Gastrocnemius medialis (tissue), 4 donors: ENCODE results near the gene ZC3H18. TPM values are rescaled to one million over a fixed set of nuclear protein-coding genes. Genes with fewer than 3 reads are reported as not detected.
A peak's percentile ranks its signal among the peaks of the same experiment; 100 is the strongest.

Experiments used
- ATAC-seq, 2 donors: fragments of 150-250 bp; one replicate each; pipeline ENCODE4 v1.9.1; 2016
- DNase-seq, 2 donors: peaks; one replicate each; pipeline ENCODE4 v3.0.0-alpha.2; 2019
- H3K27ac ChIP-seq, 4 donors: fragments of 200-600 bp; sonication (generic); 1 replicate in 1 of 4; 2 replicates in 3 of 4; pipeline ENCODE4 v1.5.1; 2016 to 2018; ENCODE audit warnings: mild to moderate bottlenecking in 2 of 4, moderate library complexity in 1 of 4
- H3K27me3 ChIP-seq, 3 donors: fragments of 200-600 bp; sonication (generic) in 2 of 3; 1 replicate in 1 of 3; 2 replicates in 2 of 3; pipeline versions ENCODE4 v1.5.1 to v1.6.0; 2016 to 2019; ENCODE audit warnings: mild to moderate bottlenecking in 1 of 3, moderate library complexity in 1 of 3
- H3K36me3 ChIP-seq, 2 donors: fragments of 200-600 bp; sonication (generic) in 1 of 2; one replicate each; pipeline ENCODE4 v1.5.1; 2017 to 2018
- H3K4me1 ChIP-seq, 2 donors: fragments of 200-600 bp; sonication (generic) in 1 of 2; one replicate each; pipeline ENCODE4 v1.5.1; 2016 to 2017; ENCODE audit warnings: mild to moderate bottlenecking in 2 of 2
- H3K4me3 ChIP-seq, 4 donors: fragments of 200-600 bp; sonication (generic) in 3 of 4; 1 replicate in 1 of 4; 2 replicates in 3 of 4; pipeline ENCODE4 v1.5.1; 2016 to 2019; ENCODE audit warnings: mild to moderate bottlenecking in 2 of 4
- H3K9me3 ChIP-seq, 3 donors: fragments of 200-600 bp; sonication (generic) in 2 of 3; 1 replicate in 1 of 3; 2 replicates in 2 of 3; pipeline ENCODE4 v1.5.1; 2016 to 2019
- CTCF ChIP-seq, 5 experiments: fragments of 450-650 bp in 3 of 5; fragments of 200-600 bp in 2 of 5; sonication (generic) in 2 of 5; IDR thresholded peaks in 4 of 5; conservative IDR thresholded peaks in 1 of 5; 1 replicate in 4 of 5; 2 replicates in 1 of 5; pipeline ENCODE4 v1.5.1; 2016 to 2019; ENCODE audit warnings: antibody characterized with exemption in 5 of 5, mild to moderate bottlenecking in 3 of 5, moderate library complexity in 3 of 5
- POLR2A ChIP-seq, 2 donors: fragments of 450-650 bp; IDR thresholded peaks; one replicate each; pipeline ENCODE4 v1.6.1; 2017; ENCODE audit warnings: antibody characterized with exemption in 2 of 2, mild to moderate bottlenecking in 2 of 2, moderate library complexity in 2 of 2
- in situ Hi-C, 4 donors: fragments of 200-750 bp; cut with MboI; loops; one replicate each; pipeline versions ENCODE4 v1.15.0 to v1.8.0; 2017; ENCODE audit warnings: low sequenced_read_pairs in 4 of 4
- intact Hi-C: fragments of 100-400 bp; cut with DNase I; formaldehyde crosslinking; loops from one replicate; pipeline ENCODE4 v1.15.1; 2023; ENCODE audit warnings: low total_unique reads
- total RNA-seq, 4 donors: library from RNA; depleted of rRNA; stranded (reverse); fragments of >200 nt; gene quantifications; one replicate each; pipeline versions ENCODE4 v1.1.0 to v1.2.3, GENCODE V29; 2016

ZC3H18 gene
- total RNA-seq, 4 donors from 2014 or later: 10.9 to 20.5 (median 18.4) TPM

GRCh38 chr16:88627531-88628411 lies 57.6 kb downstream of the ZC3H18 start:
- Histone ChIP-seq H3K27me3 (no peaks in the 10 kb centered on the region), H3K4me1 (no peaks in the 10 kb centered on the region), H3K4me3 (no peak overlapping the region), H3K27ac (no peak overlapping the region), H3K36me3 (peaks cover 0 to 73% of the 10 kb centered on the region in 2 donors), H3K9me3 (no peaks in the 10 kb centered on the region)
- TF ChIP-seq CTCF (IDR thresholded peaks at IDR 0.05 in 4 of 5, conservative IDR thresholded peaks at IDR 0.05 in 1 of 5) (no peak), POLR2A (IDR thresholded peaks at IDR 0.05) (no peak)
- ATAC-seq (no peak), DNase-seq (no peak)
- intact Hi-C loops: no loop called here
- in situ Hi-C loops: no loop called here

GRCh38 chr16:88628512-88628974 lies 58.3 kb downstream of the ZC3H18 start:
- H3K27me3 ChIP-seq: no peaks in the 10 kb centered on the region
- intact Hi-C loops: no loop called here
- no peak overlapping the region for H3K4me3 ChIP-seq
- H3K27ac ChIP-seq: no peak overlapping the region
- peaks cover 0 to 66% of the 10 kb centered on the region in 2 donors for H3K36me3 ChIP-seq
- DNase-seq: no peak
- TF ChIP-seq POLR2A (IDR thresholded peaks at IDR 0.05): no peak
- peak in 1 of 5 experiments; percentile 26 for TF ChIP-seq CTCF (IDR thresholded peaks at IDR 0.05 in 4 of 5, conservative IDR thresholded peaks at IDR 0.05 in 1 of 5)
- in situ Hi-C loops: no loop called here
- no peaks in the 10 kb centered on the region for H3K4me1 ChIP-seq
- no peaks in the 10 kb centered on the region for H3K9me3 ChIP-seq
- peak in 1 of 2 donors; percentile 39 for ATAC-seq

GRCh38 chr16:88629835-88630234 lies 59.6 kb downstream of the ZC3H18 start:
- in situ Hi-C loops: no loop called here
- Histone ChIP-seq H3K27ac (no peak overlapping the region), H3K9me3 (no peaks in the 10 kb centered on the region), H3K4me1 (no peaks in the 10 kb centered on the region), H3K4me3 (no peak overlapping the region), H3K36me3 (peaks cover 0 to 53% of the 10 kb centered on the region in 2 donors), H3K27me3 (no peaks in the 10 kb centered on the region)
- ATAC-seq (no peak), DNase-seq (no peak)
- TF ChIP-seq CTCF (IDR thresholded peaks at IDR 0.05 in 4 of 5, conservative IDR thresholded peaks at IDR 0.05 in 1 of 5) (no peak), POLR2A (IDR thresholded peaks at IDR 0.05) (no peak)
- intact Hi-C loops: no loop called here

- DNase-seq: no peak
Measured at GRCh38 chr16:88630433-88630832, 60.2 kb downstream of the ZC3H18 start.

More at GRCh38 chr16:88630433-88630832, 60.2 kb downstream of the ZC3H18 start:
- Histone ChIP-seq H3K4me1 (no peaks in the 10 kb centered on the region), H3K9me3 (no peaks in the 10 kb centered on the region), H3K36me3 (peaks cover 0 to 47% of the 10 kb centered on the region in 2 donors), H3K27me3 (no peaks in the 10 kb centered on the region), H3K4me3 (no peak overlapping the region), H3K27ac (no peak overlapping the region)
- TF ChIP-seq CTCF (IDR thresholded peaks at IDR 0.05 in 4 of 5, conservative IDR thresholded peaks at IDR 0.05 in 1 of 5): no peak
- no peak for TF ChIP-seq POLR2A (IDR thresholded peaks at IDR 0.05)
- intact Hi-C loops: no loop called here
- no peak for ATAC-seq
- in situ Hi-C loops: no loop called here
